ENCODE measurements around the gene DNAH10.
"Not testable (repeated sequence)": the region's sequence is repeated elsewhere in the genome, so short reads cannot be mapped to it uniquely, and the experiment has no call there.

The DNAH10 gene

DNA sequence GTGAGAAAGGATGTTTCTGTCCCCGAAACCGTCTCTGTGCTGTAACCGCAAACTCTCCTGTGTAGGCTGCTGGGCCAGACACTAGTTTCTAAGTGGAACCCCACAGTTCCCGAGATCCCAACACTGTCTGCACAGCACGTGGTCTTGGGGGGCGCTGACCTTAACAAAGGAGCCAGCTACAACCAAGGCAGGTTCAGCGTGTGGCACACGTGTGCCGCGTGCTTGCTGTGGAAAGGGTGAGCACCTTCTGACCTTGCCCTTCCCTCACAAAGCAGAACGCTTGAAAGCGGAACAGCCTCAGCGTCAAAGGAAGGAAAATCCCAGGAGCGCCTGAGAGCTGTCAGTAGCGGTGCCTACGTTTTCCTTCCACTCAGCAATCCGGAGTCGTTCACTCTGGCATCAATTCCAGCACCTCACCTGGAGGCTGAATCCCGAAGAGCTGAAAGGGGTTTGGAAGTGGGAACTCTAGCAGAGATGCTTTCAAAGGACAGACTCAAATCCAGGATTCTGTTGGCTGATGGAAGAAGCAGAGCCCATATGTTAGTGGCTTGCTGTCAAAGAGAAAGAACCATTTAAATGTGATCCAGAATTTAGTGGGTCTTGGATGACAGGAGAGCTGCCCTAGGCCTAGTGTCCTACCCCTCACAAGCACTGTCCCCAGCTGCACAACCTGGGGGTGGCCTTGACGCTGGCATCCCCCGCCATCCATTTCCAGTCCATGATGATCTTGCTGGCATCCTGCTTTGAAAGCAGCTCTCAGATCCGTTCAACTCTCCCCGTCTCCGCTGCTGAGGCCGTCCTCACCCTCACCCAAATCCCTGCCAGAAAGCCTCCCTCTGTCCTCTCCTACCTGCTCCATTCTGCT lies 183.4 kb downstream of the DNAH10 start:
- no peak for DNase-seq (ENCODE audit: low read depth in 2 of 2, low spot score in 1 of 2)

DNA sequence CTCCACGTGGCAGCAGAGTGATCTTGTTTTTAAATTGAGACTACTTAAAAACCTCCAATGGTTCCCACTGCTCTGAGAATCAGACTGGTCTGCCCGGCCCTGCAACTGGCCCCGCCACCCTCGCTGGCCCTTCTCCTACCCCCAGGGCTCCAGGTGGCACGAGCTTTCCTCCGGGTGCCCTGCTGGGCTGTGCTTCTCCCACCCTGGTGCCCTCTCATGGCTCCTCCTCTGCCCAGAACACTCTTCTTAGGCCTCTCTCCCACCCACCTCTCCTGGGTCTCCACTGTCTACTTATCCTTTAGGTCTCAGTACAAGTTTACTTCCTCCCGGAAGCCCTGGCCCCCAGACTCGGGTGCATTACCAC lies 184.0 kb downstream of the DNAH10 start:
- DNase-seq (ENCODE audit: low read depth in 2 of 2, low spot score in 1 of 2), result no peak

DNA sequence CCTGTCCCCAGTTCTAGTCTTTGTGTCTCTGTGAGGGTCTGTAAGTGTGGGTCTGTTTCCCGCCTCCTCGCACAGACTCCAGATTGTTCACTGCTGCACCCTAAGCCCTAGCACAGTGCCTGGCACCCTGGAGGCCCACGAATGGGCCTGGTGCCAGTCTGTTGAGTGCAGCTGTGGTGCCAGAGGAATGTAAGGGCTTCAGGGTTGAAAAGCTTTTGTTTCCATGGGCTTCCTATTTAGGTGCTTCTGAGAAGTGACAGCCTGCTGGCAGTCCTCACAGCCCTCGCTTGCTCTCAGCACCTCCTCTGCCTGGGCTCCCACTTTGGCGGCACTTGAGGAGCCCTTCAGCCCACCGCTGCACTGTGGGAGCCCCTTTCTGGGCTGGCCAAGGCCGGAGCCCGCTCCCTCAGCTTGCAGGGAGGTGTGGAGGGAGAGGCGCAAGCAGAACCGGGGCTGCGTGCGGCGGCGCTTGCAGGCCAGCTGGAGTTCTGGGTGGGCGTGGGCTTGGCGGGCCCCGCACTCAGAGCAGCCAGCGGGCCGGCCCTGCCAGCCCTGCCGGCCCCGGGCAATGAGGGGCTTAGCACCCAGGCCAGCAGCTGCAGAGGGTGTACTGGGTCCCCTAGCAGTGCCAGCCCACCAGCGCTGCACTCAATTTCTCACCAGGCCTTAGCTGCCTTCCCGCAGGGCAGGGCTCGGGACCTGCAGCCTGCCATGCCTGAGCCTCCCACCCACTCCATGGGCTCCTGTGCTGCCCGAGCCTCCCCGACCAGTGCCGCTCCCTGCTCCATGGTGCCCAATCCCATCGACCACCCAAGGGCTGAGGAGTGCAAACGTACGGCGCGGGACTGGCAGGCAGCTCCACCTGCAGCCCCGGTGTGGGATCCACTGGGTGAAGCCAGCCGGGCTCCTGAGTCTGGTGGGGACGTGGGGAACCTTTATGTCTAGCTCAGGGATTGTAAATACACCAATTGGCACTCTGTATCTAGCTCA lies 184.7 kb downstream of the DNAH10 start:
- DNase-seq (ENCODE audit: low read depth in 2 of 2, low spot score in 1 of 2), result not testable (repeated sequence)

DNA sequence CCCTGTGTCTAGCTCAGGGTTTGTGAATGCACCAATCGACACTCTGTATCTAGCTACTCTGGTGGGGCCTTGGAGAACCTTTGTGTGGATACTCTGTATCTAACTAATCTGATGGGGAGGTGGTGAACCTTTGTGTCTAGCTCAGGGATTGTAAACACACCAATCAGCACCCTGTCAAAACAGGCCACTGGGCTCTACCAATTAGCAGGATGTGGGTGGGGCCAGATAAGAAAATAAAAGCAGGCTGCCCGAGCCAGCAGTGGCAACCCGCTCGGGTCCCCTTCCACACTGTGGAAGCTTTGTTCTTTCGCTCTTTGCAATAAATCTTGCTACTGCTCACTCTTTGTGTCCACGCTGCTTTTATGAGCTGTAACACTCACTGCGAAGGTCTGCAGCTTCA lies 185.4 kb downstream of the DNAH10 start:
- DNase-seq (ENCODE audit: low read depth in 2 of 2, low spot score in 1 of 2), result not testable (repeated sequence)

DNA sequence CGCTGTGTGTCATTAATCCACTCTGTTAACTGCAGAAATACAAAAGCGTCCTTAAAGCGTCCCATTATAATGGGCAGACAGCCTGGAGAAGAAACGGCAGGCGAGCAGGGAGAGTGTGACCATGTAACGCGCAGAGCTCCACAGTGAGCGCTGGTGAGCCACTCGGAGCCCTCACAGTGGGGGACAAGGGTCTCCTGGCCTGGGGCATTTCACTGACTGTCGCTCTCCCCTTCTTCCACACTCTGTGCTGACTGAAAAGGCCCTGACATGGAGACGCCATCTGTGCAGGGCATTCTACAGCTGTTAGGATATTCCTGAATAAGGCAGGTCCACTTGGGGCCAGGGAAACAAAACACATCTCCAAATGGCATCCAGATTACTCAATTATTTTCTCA lies 186.3 kb downstream of the DNAH10 start:
- DNase-seq (ENCODE audit: low read depth in 2 of 2, low spot score in 1 of 2), result no peak

DNA sequence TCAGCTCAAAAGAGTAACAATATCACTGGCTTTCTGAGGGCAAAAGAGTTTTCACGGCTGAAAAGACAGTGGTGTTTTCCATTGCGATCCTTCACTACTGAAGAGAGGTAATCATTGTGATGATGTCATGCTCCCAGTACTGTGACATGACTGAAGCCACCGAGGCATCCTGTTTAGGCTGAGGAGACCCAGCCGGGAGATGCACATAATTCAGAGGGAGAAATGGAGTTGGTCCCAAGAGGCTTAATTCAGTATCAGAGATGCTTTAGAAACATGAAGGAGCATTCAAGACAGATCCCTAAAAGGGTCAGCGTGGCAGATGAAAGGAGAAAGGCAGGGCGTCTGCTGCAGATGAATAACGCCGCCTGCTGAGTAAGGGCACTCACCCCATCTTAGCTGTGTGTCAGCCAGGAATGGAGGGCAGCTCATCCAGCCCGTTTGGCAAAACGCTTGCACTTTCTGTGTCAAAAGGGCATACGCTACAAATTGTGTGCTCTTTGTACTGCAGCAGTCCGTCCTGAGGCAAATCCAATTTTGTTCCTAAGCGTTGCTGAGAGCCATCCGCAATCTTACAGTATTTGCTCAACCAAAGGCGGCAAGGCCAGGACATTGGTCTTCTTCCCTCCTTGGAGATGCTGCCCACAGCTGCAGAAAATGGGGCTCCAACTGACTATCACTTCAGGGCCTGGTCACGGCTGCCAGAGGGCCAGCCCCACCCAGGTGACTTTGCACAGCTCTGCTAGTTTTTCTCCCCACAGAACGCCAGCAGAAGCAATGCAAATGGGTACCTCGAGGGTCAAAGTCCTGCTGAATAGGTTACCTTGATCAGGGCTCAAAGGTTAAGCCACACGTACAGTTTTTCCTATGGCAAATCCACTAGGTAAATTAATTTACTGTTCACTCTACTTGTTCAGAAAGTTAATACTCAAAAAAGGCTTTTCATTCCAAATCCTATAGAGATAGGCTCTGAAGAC lies 187.0 kb downstream of the DNAH10 start:
- DNase-seq (ENCODE audit: low read depth in 2 of 2, low spot score in 1 of 2), result no peak

DNA sequence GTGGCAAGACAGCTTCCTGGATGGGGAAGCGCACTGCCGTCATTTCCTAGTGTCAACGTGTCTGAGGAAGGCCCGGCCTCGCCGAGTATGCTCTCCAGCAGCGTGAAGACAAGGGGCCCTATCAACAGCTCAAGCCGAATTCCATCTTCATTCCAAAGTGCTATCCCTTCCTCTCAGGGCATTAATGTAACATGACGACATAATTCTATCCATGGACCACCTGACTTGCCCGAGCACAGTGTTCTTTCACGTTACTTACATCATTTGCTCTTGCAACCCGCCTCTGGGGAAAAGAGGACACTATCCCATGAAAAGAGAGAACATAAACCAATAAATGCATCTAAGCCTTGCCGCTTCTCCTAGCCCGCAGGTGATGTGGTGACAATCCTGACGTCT lies 187.7 kb downstream of the DNAH10 start:
- DNase-seq (ENCODE audit: low read depth in 2 of 2, low spot score in 1 of 2), result no peak

DNA sequence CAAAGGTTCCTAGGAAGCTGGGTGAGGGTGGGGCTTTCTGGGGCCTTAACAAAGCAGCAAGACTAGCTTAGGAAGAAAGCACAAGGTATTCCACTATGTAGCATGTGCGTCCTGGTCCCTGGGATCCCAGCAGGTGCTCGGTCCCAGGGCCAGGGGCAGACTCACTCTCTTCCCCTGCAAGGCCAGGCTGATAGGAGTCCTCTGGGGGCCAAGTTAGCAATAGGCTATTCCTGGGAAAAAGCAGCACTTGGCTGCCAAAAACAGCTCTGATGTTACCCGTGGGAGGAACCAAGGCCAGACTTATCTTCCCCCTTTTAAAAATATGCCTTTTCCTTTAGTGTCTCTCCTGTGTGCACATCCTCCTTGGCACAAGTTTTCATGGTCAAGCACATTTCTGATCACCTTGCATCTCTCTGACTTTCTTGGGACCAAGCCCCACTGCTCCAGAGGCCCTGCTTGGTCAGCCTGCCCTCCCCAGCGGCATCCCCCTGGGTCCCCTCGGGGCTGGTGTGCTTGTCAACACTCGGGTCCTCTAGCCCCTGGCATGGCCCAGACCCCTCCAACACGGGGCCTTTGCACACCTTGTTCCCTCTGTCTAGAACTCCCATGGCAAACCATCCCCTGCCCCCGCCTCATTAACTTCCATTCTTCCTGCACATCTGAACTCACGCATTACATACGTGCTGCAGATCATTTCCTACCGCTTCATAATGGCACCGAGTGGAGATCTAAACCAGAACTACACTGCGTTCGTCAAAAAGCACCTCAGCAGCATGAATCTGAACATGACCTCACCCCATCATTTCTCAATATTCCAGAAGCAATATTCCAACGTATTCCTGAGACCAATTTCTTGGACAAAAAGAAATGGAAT lies 188.6 kb downstream of the DNAH10 start:
- no peak for DNase-seq (ENCODE audit: low read depth in 2 of 2, low spot score in 1 of 2)

DNA sequence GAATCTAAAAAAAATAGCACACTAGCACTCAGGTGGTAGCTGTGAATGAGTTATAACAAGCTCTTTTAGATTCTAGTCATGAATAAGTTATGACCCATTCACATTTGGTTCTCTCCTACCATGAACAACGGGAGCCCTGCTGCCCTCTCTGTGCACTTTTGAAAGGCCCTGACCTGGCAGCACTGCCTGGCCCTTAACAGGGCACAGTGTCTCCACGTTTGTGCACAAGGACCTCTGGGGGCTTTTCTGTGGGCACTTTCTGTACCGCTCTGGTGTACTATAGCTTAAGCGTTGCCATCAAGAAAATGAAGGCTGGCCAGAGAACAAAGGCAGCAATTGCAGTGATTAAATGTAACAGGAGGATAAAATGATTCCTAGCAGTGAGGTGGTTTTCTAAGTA lies 189.4 kb downstream of the DNAH10 start:
- DNase-seq (ENCODE audit: low read depth in 2 of 2, low spot score in 1 of 2), result no peak

DNA sequence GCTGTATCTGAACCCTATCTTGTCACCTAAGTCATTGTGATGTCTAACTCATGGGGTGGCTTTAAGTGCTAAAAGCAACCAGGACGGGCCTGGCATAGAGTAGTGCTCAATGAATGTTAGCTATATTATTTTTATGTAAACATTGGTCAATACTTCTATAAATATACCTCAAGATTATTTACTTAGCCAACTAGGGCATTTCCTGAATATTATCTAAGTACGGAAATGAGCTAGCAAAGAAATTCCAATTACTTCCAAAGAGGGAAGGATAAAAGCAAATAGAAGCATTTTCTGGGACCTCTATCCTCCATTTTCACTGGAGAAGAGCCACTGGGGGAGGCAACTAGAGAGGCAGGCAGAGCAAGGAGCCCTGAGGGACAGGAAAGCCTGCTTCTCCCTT lies 189.9 kb downstream of the DNAH10 start:
- no peak for DNase-seq (ENCODE audit: low read depth in 2 of 2, low spot score in 1 of 2)

DNA sequence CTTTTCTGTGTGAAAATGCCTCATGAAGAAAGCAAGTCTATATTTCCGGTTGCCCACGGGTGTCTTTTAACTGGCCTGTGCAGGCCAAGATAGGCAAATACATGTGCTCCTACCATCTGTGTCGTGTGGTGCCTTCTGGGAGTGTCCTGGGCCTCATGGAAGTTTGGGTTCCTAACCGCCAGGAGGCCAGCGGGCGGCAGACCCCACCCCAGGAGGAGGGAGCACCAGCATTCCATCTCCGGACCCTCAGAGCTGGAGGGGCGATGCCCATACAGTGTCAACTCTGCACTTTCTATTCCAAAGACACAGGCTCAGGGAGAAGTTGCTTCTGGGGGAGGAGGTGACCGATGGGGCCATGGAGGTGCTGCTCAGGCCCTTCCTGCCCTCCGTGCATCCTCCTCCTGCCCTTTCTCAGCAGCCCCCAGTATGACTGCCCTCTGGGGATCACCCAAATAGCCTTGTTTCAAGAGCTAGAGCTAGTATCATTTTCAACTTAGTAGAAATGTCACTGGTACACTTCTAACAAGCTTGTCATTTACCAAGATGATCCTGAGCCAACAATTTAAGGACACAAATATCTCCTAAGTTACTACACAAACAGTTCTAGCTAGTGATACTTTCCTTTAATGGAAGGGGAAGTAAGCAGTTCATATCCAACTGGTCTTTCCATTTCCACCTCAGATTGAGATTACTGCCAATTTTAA lies 192.7 kb downstream of the DNAH10 start:
- DNase-seq (ENCODE audit: low read depth in 2 of 2, low spot score in 1 of 2), result no peak

DNA sequence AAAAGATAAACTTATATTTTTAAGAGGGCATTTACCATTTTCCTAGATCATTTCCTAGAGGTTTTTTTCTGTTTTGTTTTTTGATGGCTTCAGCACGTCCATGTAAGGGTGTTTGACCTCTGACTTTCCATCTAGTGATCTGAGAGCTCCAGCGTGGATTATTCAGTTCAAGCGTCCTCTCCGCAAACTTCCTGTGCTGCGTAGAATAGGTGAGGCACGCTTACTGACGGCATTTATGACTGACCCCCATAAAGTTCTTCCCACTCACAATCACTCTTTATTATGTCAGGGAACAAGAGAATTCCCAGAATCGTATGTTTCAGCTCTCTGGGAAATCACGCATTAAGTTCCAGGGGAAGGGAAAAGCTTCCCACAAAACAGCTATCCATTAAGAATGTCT lies 194.1 kb downstream of the DNAH10 start:
- no peak for DNase-seq (ENCODE audit: low read depth in 2 of 2, low spot score in 1 of 2)

DNA sequence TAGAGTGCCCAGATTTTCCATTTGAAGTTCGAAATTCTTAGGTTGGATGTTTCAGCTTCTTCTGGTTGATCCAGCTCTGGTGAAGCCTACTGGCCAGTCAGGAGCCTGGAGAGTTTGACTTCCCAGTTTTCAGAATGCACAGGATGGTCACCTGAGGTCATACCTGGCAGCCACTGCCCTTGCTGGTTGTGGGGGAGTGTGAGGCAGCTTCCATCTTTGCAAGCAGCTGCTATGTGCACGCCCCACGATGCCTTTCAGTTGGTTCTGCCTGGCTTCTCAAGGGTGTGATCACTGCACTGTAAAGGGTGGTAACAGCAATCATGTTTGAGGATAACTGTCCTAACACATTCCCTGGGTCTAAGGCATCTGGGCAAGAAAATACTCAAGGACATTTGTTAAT lies 195.1 kb downstream of the DNAH10 start:
- DNase-seq (ENCODE audit: low read depth in 2 of 2, low spot score in 1 of 2), result no peak

DNA sequence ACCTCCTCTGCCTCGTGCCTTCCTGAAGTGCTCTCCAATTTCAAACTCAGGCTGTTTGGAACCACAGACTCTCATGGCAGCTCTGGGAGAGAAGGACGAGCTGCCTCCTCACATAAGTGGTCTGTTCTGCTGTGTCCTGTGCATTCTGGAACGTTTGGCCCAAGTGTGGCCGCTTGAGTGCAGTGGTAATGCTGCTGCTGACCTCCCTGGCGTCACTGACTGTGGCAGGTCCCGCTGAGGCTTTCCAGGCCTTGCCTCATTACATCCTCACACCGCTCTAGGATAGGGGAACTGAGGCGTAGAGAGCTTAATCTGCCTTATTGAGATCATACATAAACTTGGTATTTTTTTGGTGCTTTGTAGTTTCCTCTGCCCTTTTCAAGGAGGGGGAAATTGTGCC lies 196.4 kb downstream of the DNAH10 start:
- DNase-seq (ENCODE audit: low read depth in 2 of 2, low spot score in 1 of 2), result no peak

DNA sequence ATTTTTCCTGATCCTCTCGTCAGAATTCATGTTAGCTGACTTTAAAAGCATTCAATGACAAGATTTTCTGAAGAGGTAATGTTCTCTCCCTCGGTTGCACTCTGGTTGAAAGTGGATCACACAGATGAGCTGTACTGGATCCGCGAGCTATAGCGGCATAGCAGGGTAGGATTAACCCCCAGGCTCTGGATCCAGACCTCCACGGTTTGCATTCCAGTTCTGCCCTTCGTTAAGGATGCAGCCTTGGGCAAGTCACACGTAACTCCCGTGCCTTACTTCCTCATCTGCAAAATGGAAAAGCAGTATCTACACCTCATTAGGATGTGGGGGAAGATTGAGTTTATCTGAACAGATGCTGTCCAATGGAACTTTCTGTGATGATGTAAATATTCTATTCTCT lies 196.8 kb downstream of the DNAH10 start:
- DNase-seq (ENCODE audit: low read depth in 2 of 2, low spot score in 1 of 2), result no peak

DNA sequence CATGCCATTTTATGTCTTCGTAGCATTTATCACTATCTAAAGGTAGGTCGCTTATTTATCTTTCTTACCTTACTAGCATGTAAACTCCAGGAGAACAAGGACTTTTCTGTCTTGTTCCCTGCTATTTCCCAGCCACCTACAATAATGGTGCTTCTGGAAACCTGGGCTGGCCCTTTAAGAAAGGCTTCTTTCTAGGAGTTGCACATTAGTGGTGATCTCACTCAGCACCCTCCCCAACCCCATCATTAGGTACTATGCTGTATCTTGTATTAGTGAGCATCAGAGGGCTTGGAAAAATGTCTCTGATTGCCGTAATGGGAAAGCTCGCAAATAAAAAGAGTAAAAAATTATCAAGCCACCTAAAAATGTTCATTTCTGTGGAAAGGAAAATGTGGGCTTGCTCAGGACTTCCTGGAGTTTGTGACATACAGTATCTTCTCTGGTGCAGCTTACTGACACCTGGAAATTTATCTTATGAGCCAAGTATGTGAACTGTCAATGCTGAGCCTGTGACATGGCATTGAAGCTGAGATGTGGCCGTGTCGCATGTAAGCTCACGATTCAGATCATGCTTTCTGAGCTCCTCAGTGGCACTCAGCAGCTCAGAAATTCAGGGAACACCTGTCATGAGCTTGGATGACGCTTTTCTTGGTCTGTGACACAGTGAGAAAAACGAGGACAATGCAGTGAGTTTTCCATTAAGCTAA lies 198.1 kb downstream of the DNAH10 start:
- DNase-seq (ENCODE audit: low read depth in 2 of 2, low spot score in 1 of 2), result no peak

DNA sequence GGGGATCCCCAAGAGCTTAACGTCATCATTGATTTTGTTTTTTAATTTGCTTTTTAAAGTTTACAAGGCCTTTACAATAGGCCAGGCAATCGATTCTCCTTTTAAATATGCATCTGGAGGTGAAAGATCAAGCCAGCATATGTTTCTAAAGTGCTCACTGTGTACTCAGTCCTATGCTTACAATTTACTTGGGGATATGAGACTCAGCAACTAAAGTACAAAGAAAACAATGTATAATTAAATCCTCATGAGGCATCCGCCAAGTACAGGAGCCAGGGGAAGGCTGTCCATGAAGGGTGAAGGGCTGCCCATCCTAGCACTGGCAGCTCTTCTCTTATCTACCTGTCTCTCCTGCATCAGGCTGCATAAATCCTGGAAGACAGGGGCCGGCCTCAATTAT lies 198.8 kb downstream of the DNAH10 start:
- DNase-seq (ENCODE audit: low read depth in 2 of 2, low spot score in 1 of 2), result no peak

DNA sequence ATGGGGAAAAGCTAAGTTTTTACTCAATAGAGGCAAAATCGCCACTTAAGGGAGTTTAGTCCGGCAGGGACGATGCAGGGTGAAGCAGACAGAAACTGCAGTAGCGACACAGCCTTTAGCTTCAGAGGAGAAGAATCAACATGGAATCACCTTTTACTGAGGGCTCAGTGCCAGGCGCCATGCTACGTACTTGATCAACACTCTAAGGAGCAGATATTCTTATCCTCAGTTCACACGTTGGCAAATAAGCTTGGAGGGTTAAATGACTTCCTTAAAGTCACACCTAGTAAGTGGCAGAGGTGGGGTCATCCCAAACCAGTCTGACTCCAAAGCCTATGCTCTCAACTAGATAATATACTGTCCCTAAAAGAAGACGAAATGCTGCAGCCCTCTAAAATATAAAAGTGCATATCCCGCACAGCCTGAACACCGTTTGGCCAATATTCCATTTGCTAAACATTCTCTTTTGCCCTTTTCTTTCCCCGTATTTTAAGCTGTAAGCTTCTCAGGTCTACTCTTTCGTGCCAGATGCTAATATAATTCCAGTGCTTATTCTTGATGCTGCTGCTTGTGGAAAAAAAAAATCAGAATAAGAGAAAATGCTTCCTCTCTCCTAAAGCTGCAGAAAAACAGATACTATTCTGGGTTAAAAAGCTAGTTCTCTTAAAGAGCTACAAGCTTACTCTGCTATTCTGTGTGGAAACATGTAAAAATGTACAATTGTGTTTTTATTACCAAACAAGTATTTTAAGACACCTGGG lies 199.7 kb downstream of the DNAH10 start:
- no peak for DNase-seq (ENCODE audit: low read depth in 2 of 2, low spot score in 1 of 2)

All from stimulated activated CD8-positive, alpha-beta memory T cell treated with anti-CD3 and anti-CD28 coated beads, Interleukin-4, amount 100 ng/mL, for 1 hour (primary cell).